ENCODE measurements around the gene KCNB1.

The KCNB1 gene

DNA sequence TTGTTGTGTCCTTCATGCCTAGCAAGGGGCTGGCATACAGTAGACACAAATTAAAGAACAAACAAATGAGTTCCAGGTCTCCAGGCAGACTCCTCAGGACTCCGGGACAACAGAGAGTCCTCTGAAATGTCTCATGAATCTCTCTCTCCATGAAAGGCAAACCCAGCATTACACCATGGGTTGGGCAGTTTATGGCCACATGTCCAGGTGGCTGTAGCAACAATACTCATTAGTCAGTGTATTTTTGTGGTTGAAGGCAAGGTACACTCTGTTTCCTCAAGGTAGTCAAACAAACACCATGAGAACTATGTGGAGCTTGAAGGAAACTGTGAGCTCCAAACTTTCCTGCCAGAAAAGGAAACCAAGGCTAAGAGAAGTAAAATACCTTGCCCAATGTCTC lies 62.2 kb downstream of the KCNB1 start:
- Histone ChIP-seq H3K27me3 (ENCODE audit: control insufficient read depth, low read length) (peaks cover 17% of the 10 kb centered on the region), H3F3A (ENCODE audit: control insufficient read depth, insufficient read depth) (no peaks in the 10 kb centered on the region)

DNA sequence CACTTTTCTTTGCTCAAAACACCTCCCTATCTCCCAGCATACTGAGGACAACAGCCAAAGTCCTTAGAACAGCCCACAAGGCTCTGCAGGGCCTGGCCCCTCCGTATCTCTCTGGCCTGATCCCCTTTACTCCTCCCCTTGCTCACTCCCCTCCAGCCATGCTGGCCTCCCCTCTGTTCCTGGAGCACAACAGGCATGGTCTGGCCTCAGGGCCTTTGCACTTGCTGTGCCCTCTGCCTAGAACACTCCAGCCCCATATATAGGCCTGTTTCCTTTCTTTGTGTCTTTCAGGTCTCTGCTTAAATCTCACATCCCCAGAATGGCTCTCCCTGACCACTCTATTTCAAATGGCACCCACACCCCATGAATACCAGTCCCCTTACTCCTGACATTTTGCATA lies 62.7 kb downstream of the KCNB1 start:
- no peaks in the 10 kb centered on the region for H3K4me1 ChIP-seq (ENCODE audit: control insufficient read depth, low read length)
- H3K27me3 ChIP-seq (ENCODE audit: control insufficient read depth, low read length) = peaks cover 20% of the 10 kb centered on the region

More for the DNA sequence above, 62.2 kb downstream of the KCNB1 start:
- no peak overlapping the region for H3K4me3 ChIP-seq (ENCODE audit: low read length)
- H4K20me1 ChIP-seq (ENCODE audit: control insufficient read depth, insufficient read depth, low read depth, low read length) = no peaks in the 10 kb centered on the region
- no peaks in the 10 kb centered on the region for H3K9me2 ChIP-seq (replicated peaks; ENCODE audit: control insufficient read depth, low read length)
- H3K4me1 ChIP-seq (ENCODE audit: control insufficient read depth, low read length) = no peaks in the 10 kb centered on the region
- no peaks in the 10 kb centered on the region for H3K36me3 ChIP-seq (ENCODE audit: control insufficient read depth, low read length)
- TF ChIP-seq, protein P1, sequence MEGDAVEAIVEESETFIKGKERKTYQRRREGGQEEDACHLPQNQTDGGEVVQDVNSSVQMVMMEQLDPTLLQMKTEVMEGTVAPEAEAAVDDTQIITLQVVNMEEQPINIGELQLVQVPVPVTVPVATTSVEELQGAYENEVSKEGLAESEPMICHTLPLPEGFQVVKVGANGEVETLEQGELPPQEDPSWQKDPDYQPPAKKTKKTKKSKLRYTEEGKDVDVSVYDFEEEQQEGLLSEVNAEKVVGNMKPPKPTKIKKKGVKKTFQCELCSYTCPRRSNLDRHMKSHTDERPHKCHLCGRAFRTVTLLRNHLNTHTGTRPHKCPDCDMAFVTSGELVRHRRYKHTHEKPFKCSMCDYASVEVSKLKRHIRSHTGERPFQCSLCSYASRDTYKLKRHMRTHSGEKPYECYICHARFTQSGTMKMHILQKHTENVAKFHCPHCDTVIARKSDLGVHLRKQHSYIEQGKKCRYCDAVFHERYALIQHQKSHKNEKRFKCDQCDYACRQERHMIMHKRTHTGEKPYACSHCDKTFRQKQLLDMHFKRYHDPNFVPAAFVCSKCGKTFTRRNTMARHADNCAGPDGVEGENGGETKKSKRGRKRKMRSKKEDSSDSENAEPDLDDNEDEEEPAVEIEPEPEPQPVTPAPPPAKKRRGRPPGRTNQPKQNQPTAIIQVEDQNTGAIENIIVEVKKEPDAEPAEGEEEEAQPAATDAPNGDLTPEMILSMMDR (IDR thresholded peaks at IDR 0.05; ENCODE audit: low read depth, low read length, poor library complexity, severe bottlenecking) = no peak
- no peak for TF ChIP-seq EZH2phosphoT487 (IDR thresholded peaks at IDR 0.05; ENCODE audit: borderline replicate concordance, low read length)
- H3K27ac ChIP-seq (ENCODE audit: low read depth, low read length) = no peak overlapping the region
- H3K79me2 ChIP-seq (ENCODE audit: control insufficient read depth, low read length) = no peaks in the 10 kb centered on the region
- no peak overlapping the region for H3K4me2 ChIP-seq (ENCODE audit: low read length)
- no peaks in the 10 kb centered on the region for H3K9me3 ChIP-seq (ENCODE audit: control insufficient read depth, insufficient read depth, low read length)

DNA sequence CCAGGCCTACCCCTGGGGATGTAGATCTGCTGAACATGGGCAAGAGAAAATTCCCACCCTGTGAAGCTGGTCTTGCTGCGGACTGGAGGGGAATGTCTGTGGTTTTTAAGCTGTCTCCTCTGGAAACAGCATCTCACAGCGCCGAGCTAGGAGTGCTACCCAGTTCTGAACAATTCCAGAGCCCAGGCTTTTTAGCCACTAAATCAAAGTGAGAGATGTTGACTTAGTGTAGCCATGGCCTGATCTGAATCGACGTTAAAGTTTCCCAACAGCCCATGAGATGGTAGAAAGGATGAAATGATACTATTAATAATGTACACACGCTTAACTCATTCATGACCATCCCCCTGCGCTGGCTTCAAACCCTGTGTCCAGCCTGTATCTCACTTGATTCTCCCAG lies 63.7 kb downstream of the KCNB1 start:
- no peak overlapping the region for H3K4me2 ChIP-seq (ENCODE audit: low read length)
- no peaks in the 10 kb centered on the region for H4K20me1 ChIP-seq (ENCODE audit: control insufficient read depth, insufficient read depth, low read depth, low read length)
- no peaks in the 10 kb centered on the region for H3K9me2 ChIP-seq (replicated peaks; ENCODE audit: control insufficient read depth, low read length)
- no peaks in the 10 kb centered on the region for H3K36me3 ChIP-seq (ENCODE audit: control insufficient read depth, low read length)
- no peak for TF ChIP-seq EZH2phosphoT487 (IDR thresholded peaks at IDR 0.05; ENCODE audit: borderline replicate concordance, low read length)
- TF ChIP-seq, protein P1 (IDR thresholded peaks at IDR 0.05; ENCODE audit: low read depth, low read length, poor library complexity, severe bottlenecking) = no peak
- H3K4me3 ChIP-seq (ENCODE audit: low read length) = no peak overlapping the region
- no peaks in the 10 kb centered on the region for H3K79me2 ChIP-seq (ENCODE audit: control insufficient read depth, low read length)
- H3K27me3 ChIP-seq (ENCODE audit: control insufficient read depth, low read length) = peaks cover 27% of the 10 kb centered on the region
- H3F3A ChIP-seq (ENCODE audit: control insufficient read depth, insufficient read depth) = no peaks in the 10 kb centered on the region
- H3K27ac ChIP-seq (ENCODE audit: low read depth, low read length) = no peak overlapping the region
- no peaks in the 10 kb centered on the region for H3K9me3 ChIP-seq (ENCODE audit: control insufficient read depth, insufficient read depth, low read length)
- no peaks in the 10 kb centered on the region for H3K4me1 ChIP-seq (ENCODE audit: control insufficient read depth, low read length)

More for the DNA sequence above, 62.7 kb downstream of the KCNB1 start:
- Histone ChIP-seq H3K9me3 (ENCODE audit: control insufficient read depth, insufficient read depth, low read length) (no peaks in the 10 kb centered on the region), H3K4me2 (ENCODE audit: low read length) (no peak overlapping the region), H3K36me3 (ENCODE audit: control insufficient read depth, low read length) (no peaks in the 10 kb centered on the region), H4K20me1 (ENCODE audit: control insufficient read depth, insufficient read depth, low read depth, low read length) (no peaks in the 10 kb centered on the region), H3K9me2 (replicated peaks; ENCODE audit: control insufficient read depth, low read length) (no peaks in the 10 kb centered on the region), H3F3A (ENCODE audit: control insufficient read depth, insufficient read depth) (no peaks in the 10 kb centered on the region), H3K27ac (ENCODE audit: low read depth, low read length) (no peak overlapping the region), H3K4me3 (ENCODE audit: low read length) (no peak overlapping the region), H3K79me2 (ENCODE audit: control insufficient read depth, low read length) (no peaks in the 10 kb centered on the region)
- TF ChIP-seq EZH2phosphoT487 (IDR thresholded peaks at IDR 0.05; ENCODE audit: borderline replicate concordance, low read length) = no peak
- TF ChIP-seq, protein P1 (IDR thresholded peaks at IDR 0.05; ENCODE audit: low read depth, low read length, poor library complexity, severe bottlenecking) = no peak

Data from DOHH2 (cell line).